ENCODE results near the gene PRR33. TPM values are rescaled to one million over a fixed set of nuclear protein-coding genes. Genes with fewer than 3 reads are reported as not detected.

Gene PRR33
- total and polyA plus RNA-seq, 12 donors = 0.09 to 6.5 (median 3.5) TPM

GRCh38 chr11:1921574-1922141 lies 30.0 kb upstream of the PRR33 start:
- no peaks in the 10 kb centered on the region for H3K27me3 ChIP-seq
- TF ChIP-seq, protein P1, sequence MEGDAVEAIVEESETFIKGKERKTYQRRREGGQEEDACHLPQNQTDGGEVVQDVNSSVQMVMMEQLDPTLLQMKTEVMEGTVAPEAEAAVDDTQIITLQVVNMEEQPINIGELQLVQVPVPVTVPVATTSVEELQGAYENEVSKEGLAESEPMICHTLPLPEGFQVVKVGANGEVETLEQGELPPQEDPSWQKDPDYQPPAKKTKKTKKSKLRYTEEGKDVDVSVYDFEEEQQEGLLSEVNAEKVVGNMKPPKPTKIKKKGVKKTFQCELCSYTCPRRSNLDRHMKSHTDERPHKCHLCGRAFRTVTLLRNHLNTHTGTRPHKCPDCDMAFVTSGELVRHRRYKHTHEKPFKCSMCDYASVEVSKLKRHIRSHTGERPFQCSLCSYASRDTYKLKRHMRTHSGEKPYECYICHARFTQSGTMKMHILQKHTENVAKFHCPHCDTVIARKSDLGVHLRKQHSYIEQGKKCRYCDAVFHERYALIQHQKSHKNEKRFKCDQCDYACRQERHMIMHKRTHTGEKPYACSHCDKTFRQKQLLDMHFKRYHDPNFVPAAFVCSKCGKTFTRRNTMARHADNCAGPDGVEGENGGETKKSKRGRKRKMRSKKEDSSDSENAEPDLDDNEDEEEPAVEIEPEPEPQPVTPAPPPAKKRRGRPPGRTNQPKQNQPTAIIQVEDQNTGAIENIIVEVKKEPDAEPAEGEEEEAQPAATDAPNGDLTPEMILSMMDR (IDR thresholded peaks at IDR 0.05) = no peak
- peaks cover 43 to 93% (median 63%) of the 10 kb centered on the region in 9 donors for H3K4me1 ChIP-seq
- H3K9me3 ChIP-seq = no peaks in the 10 kb centered on the region
- peak overlapping the region; percentile 68 to 94 (median 81) for H3K27ac ChIP-seq
- H3K36me3 ChIP-seq = no peaks in the 10 kb centered on the region
- WGBS, 2 donors = 41 to 42% methylated on average over 18 of the region's 18 CpGs
- DNase-seq (peak in 1 of 2 donors; percentile 67), ATAC-seq (peak in 7 of 8 donors; percentile 6 to 51 (median 40))
- intact Hi-C loops (cut with DNase I) = loop anchor here in 2 of 10 donors (5.0 kb wide), 2 partner anchors 39 to 231 kb away; no protein-coding TSS in a partner anchor
- H3K4me3 ChIP-seq = peak overlapping the region in 7 of 10 donors; percentile 1 to 53 (median 37)

DNA sequence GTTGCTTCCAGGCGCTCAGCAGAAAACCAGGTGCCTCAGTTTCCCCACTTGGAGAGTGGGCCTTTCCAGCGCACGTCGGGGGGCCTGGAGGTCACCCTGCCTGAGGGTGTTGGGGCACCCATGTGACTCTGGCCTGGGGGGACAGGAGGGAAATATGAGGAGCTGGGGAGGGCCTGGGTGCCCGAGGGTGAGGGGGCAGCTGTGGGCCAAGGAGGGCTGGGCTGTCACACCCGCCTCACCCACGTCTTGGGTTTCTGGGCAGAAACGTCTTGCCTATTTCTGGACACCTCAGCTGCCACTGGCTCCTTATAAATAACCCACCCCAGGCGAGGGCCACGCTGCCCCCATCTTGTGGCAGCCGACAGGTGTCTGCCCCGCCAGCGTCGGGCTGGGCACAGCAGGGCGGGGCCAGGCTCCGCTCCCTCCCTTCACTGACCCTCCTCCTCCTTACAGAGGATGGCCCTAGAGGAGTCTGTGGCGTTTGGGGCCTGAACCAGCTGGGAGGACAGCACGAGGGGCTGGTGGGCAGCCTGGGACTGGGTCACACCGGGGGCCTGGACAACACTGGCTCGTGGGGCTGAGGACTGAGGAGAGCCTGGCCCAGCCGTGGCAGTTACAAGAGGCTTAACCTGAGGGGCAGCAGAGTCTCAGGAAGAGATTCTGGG lies 29.3 kb upstream of the PRR33 start:
- no peak for ATAC-seq
- intact Hi-C loops (cut with DNase I) = loop anchor here in 2 of 10 donors (5.0 kb wide), 2 partner anchors 39 to 231 kb away; no protein-coding TSS in a partner anchor
- H3K4me1 ChIP-seq = peaks cover 45 to 93% (median 62%) of the 10 kb centered on the region in 9 donors
- TF ChIP-seq, protein P1 (IDR thresholded peaks at IDR 0.05) = no peak
- DNase-seq = no peak
- no peaks in the 10 kb centered on the region for H3K9me3 ChIP-seq
- H3K27me3 ChIP-seq = no peaks in the 10 kb centered on the region
- peak overlapping the region in 8 of 10 donors; percentile 0 to 53 (median 36) for H3K4me3 ChIP-seq
- peak overlapping the region; percentile 68 to 94 (median 81) for H3K27ac ChIP-seq
- 59 to 77% methylated on average over 21 of the region's 21 CpGs for WGBS, 2 donors
- no peaks in the 10 kb centered on the region for H3K36me3 ChIP-seq

- Histone ChIP-seq H3K27me3 (no peaks in the 10 kb centered on the region), H3K4me3 (peak overlapping the region in 8 of 10 donors; percentile 22 to 53 (median 36)), H3K36me3 (no peaks in the 10 kb centered on the region), H3K9me3 (no peaks in the 10 kb centered on the region), H3K27ac (peak overlapping the region; percentile 68 to 94 (median 81)), H3K4me1 (peaks cover 37 to 88% (median 59%) of the 10 kb centered on the region in 9 donors)
- TF ChIP-seq, protein P1 (IDR thresholded peaks at IDR 0.05) = no peak
- ATAC-seq (no peak), DNase-seq (no peak)
- 74 to 82% methylated on average over 25 of the region's 25 CpGs for WGBS, 2 donors
- intact Hi-C loops (cut with DNase I) = loop anchor here in 2 of 10 donors (5.0 kb wide), 2 partner anchors 38 to 232 kb away; no protein-coding TSS in a partner anchor
These were observed 28.6 kb upstream of the PRR33 start for GRCh38 chr11:1920128-1920908.

Measured in heart right ventricle (tissue), 16 donors.